ENCODE data around the gene RYR2.
A peak's percentile ranks its signal among the peaks of the same experiment; 100 is the strongest.

Gene RYR2

GRCh38 chr1:237857455-237857854, 815.5 kb downstream of the RYR2 start:
- Histone ChIP-seq H3K9ac (ENCODE audit: low read depth, low read length) (no peak overlapping the region), H3K4me3 (ENCODE audit: low read length) (no peak overlapping the region), H3K36me3 (ENCODE audit: insufficient read depth, low read depth, low read length) (no peaks in the 10 kb centered on the region), H3K4me1 (ENCODE audit: insufficient read depth, low read length) (peaks cover 10% of the 10 kb centered on the region), H3K27me3 (ENCODE audit: insufficient read depth, low read length) (no peaks in the 10 kb centered on the region), H3K9me3 (ENCODE audit: insufficient read depth, low read depth, low read length) (no peaks in the 10 kb centered on the region; the same call in 1 of the 2 replicates), H3K27ac (ENCODE audit: low read length) (no peak overlapping the region)

DNA sequence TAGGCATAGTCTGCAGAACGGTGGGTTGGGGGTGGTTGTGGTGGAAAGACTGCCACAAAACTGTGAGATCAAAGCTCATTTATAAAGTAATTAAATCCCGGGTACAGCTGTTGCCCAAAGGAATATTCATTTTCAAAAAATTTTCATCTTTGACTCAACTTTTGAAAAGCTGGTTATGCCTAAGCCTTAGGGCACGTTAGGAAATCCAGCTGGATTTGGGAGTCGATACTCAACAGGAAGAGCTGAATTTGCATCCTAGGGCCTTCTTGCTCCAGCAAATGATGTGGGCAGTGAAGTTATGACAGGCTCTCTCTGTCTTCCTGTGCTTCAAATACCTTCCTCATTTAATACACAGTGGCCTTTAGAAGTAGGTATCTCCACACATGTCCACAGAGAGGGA, 817.0 kb downstream of the RYR2 start:
- H3K9ac ChIP-seq (ENCODE audit: low read depth, low read length), result no peak overlapping the region
- H3K36me3 ChIP-seq (ENCODE audit: insufficient read depth, low read depth, low read length), result no peaks in the 10 kb centered on the region
- no peak overlapping the region for H3K4me3 ChIP-seq (ENCODE audit: low read length)
- no peak overlapping the region for H3K27ac ChIP-seq (ENCODE audit: low read length)
- peaks cover 10% of the 10 kb centered on the region for H3K4me1 ChIP-seq (ENCODE audit: insufficient read depth, low read length)
- H3K9me3 ChIP-seq (ENCODE audit: insufficient read depth, low read depth, low read length), result no peaks in the 10 kb centered on the region; the same call in 1 of the 2 replicates
- H3K27me3 ChIP-seq (ENCODE audit: insufficient read depth, low read length), result no peaks in the 10 kb centered on the region

- H3K9me3 ChIP-seq (ENCODE audit: insufficient read depth, low read depth, low read length), result no peaks in the 10 kb centered on the region
These were observed 820.0 kb downstream of the RYR2 start for GRCh38 chr1:237861944-237862343.

DNA sequence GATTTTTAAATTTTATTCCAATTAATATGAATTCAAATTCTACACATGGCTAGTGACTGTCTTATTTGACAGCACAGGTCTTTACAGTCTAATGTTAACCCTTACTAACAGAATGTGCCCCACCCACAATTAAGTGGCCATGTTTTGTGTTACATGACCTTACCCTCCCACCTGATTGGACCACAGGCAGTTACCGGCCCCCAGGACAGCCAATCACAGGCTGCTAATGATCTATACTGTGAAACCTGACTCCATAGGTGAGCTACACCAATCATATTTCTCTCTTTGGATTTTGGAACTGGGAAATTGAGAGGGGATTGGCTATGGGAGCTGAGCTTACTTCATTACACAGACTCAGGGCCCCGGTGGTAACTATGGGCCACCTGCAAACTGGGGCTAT, 821.2 kb downstream of the RYR2 start:
- Histone ChIP-seq H3K4me3 (ENCODE audit: low read length) (no peak overlapping the region), H3K9me3 (ENCODE audit: insufficient read depth, low read depth, low read length) (no peaks in the 10 kb centered on the region), H3K27ac (ENCODE audit: low read length) (no peak overlapping the region), H3K9ac (ENCODE audit: low read depth, low read length) (no peak overlapping the region), H3K36me3 (ENCODE audit: insufficient read depth, low read depth, low read length) (no peaks in the 10 kb centered on the region), H3K4me1 (ENCODE audit: insufficient read depth, low read length) (peaks cover 19% of the 10 kb centered on the region), H3K27me3 (ENCODE audit: insufficient read depth, low read length) (peaks cover 10% of the 10 kb centered on the region)

More at GRCh38 chr1:237861944-237862343, 820.0 kb downstream of the RYR2 start:
- Histone ChIP-seq H3K27me3 (ENCODE audit: insufficient read depth, low read length) (peaks cover 10% of the 10 kb centered on the region), H3K4me1 (ENCODE audit: insufficient read depth, low read length) (peaks cover 10% of the 10 kb centered on the region), H3K36me3 (ENCODE audit: insufficient read depth, low read depth, low read length) (no peaks in the 10 kb centered on the region), H3K4me3 (ENCODE audit: low read length) (no peak overlapping the region), H3K9ac (ENCODE audit: low read depth, low read length) (no peak overlapping the region), H3K27ac (ENCODE audit: low read length) (no peak overlapping the region)

- no peaks in the 10 kb centered on the region for H3K9me3 ChIP-seq (ENCODE audit: insufficient read depth, low read depth, low read length)
These were observed 822.6 kb downstream of the RYR2 start for GRCh38 chr1:237864338-237865244.

DNA sequence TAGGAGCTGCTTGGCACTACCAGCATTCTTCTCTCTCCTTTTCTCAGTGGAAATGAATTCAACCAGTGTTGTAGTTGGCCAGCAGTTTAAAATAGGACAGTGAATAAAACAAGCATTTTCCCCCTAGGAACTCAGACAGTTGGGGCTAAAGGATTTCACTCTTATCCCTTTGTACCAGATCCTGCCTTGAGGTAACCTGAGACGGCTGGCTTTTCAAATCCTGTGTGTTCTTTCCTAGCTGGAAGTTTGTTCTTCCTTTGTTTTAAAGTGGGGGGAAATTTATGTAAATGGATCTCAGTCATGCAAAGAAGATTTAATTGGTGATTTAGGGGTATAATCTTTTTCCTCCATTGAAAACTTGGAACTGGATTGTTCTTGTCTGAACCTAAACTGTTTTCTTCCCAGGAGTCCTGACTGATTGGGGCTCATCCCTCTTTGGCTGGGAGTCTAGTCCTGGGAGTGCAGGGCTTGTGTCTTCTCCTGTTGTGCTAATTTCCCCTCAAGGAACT, 825.5 kb downstream of the RYR2 start:
- no peaks in the 10 kb centered on the region for H3K9me3 ChIP-seq (ENCODE audit: insufficient read depth, low read depth, low read length)
- peaks cover 10% of the 10 kb centered on the region; the same call in 1 of the 2 replicates for H3K4me1 ChIP-seq (ENCODE audit: insufficient read depth, low read length)
- no peak overlapping the region for H3K4me3 ChIP-seq (ENCODE audit: low read length)
- H3K27ac ChIP-seq (ENCODE audit: low read length), result no peak overlapping the region
- H3K9ac ChIP-seq (ENCODE audit: low read depth, low read length), result peak overlapping the region; percentile 29; the same call in 1 of the 2 replicates
- H3K36me3 ChIP-seq (ENCODE audit: insufficient read depth, low read depth, low read length), result no peaks in the 10 kb centered on the region
- H3K27me3 ChIP-seq (ENCODE audit: insufficient read depth, low read length), result peaks cover 10% of the 10 kb centered on the region

More at GRCh38 chr1:237864338-237865244, 822.6 kb downstream of the RYR2 start:
- Histone ChIP-seq H3K9ac (ENCODE audit: low read depth, low read length) (no peak overlapping the region), H3K4me3 (ENCODE audit: low read length) (no peak overlapping the region), H3K4me1 (ENCODE audit: insufficient read depth, low read length) (peaks cover 10% of the 10 kb centered on the region; the same call in 1 of the 2 replicates), H3K36me3 (ENCODE audit: insufficient read depth, low read depth, low read length) (no peaks in the 10 kb centered on the region), H3K27ac (ENCODE audit: low read length) (no peak overlapping the region), H3K27me3 (ENCODE audit: insufficient read depth, low read length) (peaks cover 10% of the 10 kb centered on the region)

DNA sequence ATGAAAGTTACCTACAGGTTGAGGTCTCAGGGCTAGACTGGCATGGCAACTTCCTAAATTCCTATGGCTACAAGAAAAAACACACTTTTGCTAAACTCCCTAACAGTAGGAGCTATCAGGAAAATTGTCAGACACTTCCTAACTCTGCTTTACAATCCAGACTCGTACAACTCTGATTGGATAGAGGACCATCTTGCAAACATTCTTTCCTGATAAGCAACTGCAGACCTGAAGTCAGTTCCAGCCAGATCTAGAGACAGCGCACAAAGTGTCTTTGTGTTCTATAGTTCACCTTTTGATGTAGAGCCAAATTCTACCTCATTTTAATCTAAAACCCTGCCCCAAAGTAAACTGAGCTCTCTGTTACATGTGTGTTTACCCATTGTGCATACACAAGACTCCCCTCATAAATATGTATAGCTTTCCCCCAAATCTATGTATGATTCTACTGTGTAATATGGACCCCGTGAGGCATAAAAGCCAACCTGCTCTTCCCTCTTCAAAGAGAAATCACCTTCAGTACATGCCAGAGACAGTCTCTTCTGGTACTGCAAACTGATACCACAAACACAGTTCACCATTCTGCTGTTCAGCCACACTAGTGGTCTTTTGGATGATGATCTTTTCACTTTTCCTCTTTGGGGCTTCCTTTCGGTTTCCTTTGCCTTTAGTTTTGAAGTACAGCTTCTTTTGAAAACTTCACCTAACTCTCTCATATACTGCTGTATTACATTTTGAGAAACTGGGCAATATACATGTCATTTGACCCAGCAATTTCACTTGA, 827.0 kb downstream of the RYR2 start:
- Histone ChIP-seq H3K36me3 (ENCODE audit: insufficient read depth, low read depth, low read length) (no peaks in the 10 kb centered on the region), H3K27ac (ENCODE audit: low read length) (no peak overlapping the region), H3K4me3 (ENCODE audit: low read length) (no peak overlapping the region), H3K27me3 (ENCODE audit: insufficient read depth, low read length) (peaks cover 10% of the 10 kb centered on the region), H3K4me1 (ENCODE audit: insufficient read depth, low read length) (peaks cover 15% of the 10 kb centered on the region; the same call in 1 of the 2 replicates), H3K9me3 (ENCODE audit: insufficient read depth, low read depth, low read length) (no peaks in the 10 kb centered on the region), H3K9ac (ENCODE audit: low read depth, low read length) (no peak overlapping the region)

DNA sequence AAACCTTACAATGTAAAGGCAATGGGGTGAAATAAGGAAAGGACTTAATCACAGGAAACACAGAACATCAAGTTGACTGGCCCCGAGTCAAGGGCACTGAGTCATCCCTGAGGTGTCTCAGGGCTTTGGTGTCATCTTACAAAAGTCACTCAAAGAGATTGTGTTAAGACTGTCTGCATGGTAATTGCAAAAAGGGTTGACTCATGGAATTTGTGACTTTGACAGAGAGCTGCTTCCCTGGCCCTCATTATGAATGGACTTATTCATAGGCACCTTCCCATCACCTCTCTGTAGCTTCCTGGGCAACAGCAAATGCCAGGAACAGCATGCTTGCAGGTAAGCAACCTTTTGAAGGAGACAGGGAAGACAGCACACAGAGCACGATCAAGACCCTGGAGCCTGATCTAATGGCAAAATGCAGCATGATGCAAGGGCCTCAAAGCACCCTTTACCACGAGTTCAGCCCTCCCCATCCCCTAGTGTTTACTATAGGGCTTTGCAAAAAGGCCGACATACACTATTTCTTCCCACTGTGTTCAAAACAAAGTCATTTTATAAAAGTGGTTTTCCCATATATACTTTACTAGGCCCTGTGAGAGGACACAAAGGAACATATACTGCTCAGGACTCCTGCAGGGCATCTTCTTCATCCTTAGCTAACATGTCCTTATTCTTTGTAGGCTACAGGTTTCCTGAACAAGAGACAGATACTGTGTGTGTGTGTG, 831.7 kb downstream of the RYR2 start:
- peaks cover 6% of the 10 kb centered on the region; the same call in 1 of the 2 replicates for H3K4me1 ChIP-seq (ENCODE audit: insufficient read depth, low read length)
- no peak overlapping the region for H3K4me3 ChIP-seq (ENCODE audit: low read length)
- H3K27ac ChIP-seq (ENCODE audit: low read length), result no peak overlapping the region
- H3K36me3 ChIP-seq (ENCODE audit: insufficient read depth, low read depth, low read length), result no peaks in the 10 kb centered on the region
- no peaks in the 10 kb centered on the region for H3K27me3 ChIP-seq (ENCODE audit: insufficient read depth, low read length)
- no peak overlapping the region for H3K9ac ChIP-seq (ENCODE audit: low read depth, low read length)
- H3K9me3 ChIP-seq (ENCODE audit: insufficient read depth, low read depth, low read length), result no peaks in the 10 kb centered on the region

GRCh38 chr1:237875291-237875690, 833.3 kb downstream of the RYR2 start:
- Histone ChIP-seq H3K9ac (ENCODE audit: low read depth, low read length) (no peak overlapping the region), H3K9me3 (ENCODE audit: insufficient read depth, low read depth, low read length) (no peaks in the 10 kb centered on the region), H3K36me3 (ENCODE audit: insufficient read depth, low read depth, low read length) (no peaks in the 10 kb centered on the region), H3K27ac (ENCODE audit: low read length) (no peak overlapping the region), H3K4me1 (ENCODE audit: insufficient read depth, low read length) (peaks cover 6% of the 10 kb centered on the region; the same call in 1 of the 2 replicates), H3K4me3 (ENCODE audit: low read length) (no peak overlapping the region), H3K27me3 (ENCODE audit: insufficient read depth, low read length) (no peaks in the 10 kb centered on the region)

DNA sequence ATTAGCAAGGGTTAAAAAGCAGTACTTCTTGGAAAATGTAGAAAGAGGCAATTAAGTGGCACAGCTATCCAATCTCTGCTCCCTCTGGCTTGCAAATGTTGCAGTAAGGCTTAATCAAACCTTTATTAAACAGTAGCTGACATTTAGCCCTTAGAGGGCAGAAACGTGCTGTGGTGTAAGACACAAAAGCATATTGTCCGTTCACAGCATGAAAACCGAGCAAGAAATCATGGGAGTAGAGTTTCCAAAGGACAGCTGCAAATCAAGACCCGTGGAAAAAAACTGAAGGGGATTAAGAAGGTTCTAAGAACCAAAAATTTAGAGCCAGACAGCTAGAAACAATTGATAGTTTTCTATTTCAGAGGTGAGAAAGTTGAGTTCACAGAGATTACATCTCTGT, 835.6 kb downstream of the RYR2 start:
- no peak overlapping the region for H3K4me3 ChIP-seq (ENCODE audit: low read length)
- peaks cover 6% of the 10 kb centered on the region; the same call in 1 of the 2 replicates for H3K4me1 ChIP-seq (ENCODE audit: insufficient read depth, low read length)
- H3K9me3 ChIP-seq (ENCODE audit: insufficient read depth, low read depth, low read length), result no peaks in the 10 kb centered on the region
- H3K9ac ChIP-seq (ENCODE audit: low read depth, low read length), result no peak overlapping the region
- no peak overlapping the region for H3K27ac ChIP-seq (ENCODE audit: low read length)
- H3K36me3 ChIP-seq (ENCODE audit: insufficient read depth, low read depth, low read length), result no peaks in the 10 kb centered on the region
- H3K27me3 ChIP-seq (ENCODE audit: insufficient read depth, low read length), result no peaks in the 10 kb centered on the region

GRCh38 chr1:237878406-237878805, 836.4 kb downstream of the RYR2 start:
- Histone ChIP-seq H3K27me3 (ENCODE audit: insufficient read depth, low read length) (no peaks in the 10 kb centered on the region), H3K36me3 (ENCODE audit: insufficient read depth, low read depth, low read length) (no peaks in the 10 kb centered on the region)

More at GRCh38 chr1:237878406-237878805, 836.4 kb downstream of the RYR2 start:
- Histone ChIP-seq H3K9ac (ENCODE audit: low read depth, low read length) (no peak overlapping the region), H3K4me1 (ENCODE audit: insufficient read depth, low read length) (peaks cover 1% of the 10 kb centered on the region; the same call in 1 of the 2 replicates), H3K27ac (ENCODE audit: low read length) (no peak overlapping the region), H3K9me3 (ENCODE audit: insufficient read depth, low read depth, low read length) (no peaks in the 10 kb centered on the region), H3K4me3 (ENCODE audit: low read length) (no peak overlapping the region)
